Lung (tissue), 12 donors: ENCODE measurements around the gene TBC1D7. TPM values are rescaled to one million over a fixed set of nuclear protein-coding genes. Genes with fewer than 3 reads are reported as not detected.

Experiments used
- ATAC-seq: fragments of 200-7000 bp; cut with Tn5 transposase; one replicate; pipeline ENCODE4 v1.9.1; 2020; ENCODE audit warnings: moderate number of reproducible peaks; ENCODE audit not compliant: insufficient read depth, low FRiP score
- DNase-seq, 3 donors: peaks; one replicate each; pipeline ENCODE4 v3.0.0-alpha.2; 2013 to 2017
- H3K27ac ChIP-seq, 2 donors: one replicate each; pipeline ENCODE4 v1.5.1; 2013; ENCODE audit warnings: mild to moderate bottlenecking in 2 of 2, moderate library complexity in 2 of 2, control low read depth in 1 of 2, inconsistent platforms in 1 of 2, low read depth in 1 of 2, low read length in 1 of 2
- H3K27me3 ChIP-seq, 3 donors: one replicate each; pipeline ENCODE4 v1.5.1; 2013; ENCODE audit warnings: low read length in 2 of 3; ENCODE audit not compliant: control insufficient read depth in 3 of 3, insufficient read depth in 3 of 3
- H3K36me3 ChIP-seq, 4 donors: one replicate each; pipeline ENCODE4 v1.5.1; 2013; ENCODE audit warnings: low read length in 4 of 4, mild to moderate bottlenecking in 1 of 4, moderate library complexity in 1 of 4; ENCODE audit not compliant: control insufficient read depth in 4 of 4, insufficient read depth in 4 of 4
- H3K4me1 ChIP-seq, 5 donors: one replicate each; pipeline ENCODE4 v1.5.1; 2013; ENCODE audit warnings: low read length in 5 of 5, mild to moderate bottlenecking in 2 of 5, moderate library complexity in 1 of 5; ENCODE audit not compliant: control insufficient read depth in 5 of 5, insufficient read depth in 5 of 5
- H3K4me3 ChIP-seq: one replicate; pipeline ENCODE4 v1.5.1; 2013; ENCODE audit warnings: mild to moderate bottlenecking, control low read depth, moderate library complexity
- H3K9ac ChIP-seq, 2 donors: one replicate each; pipeline ENCODE4 v1.5.1; 2013; ENCODE audit warnings: low read length in 2 of 2, control low read depth in 1 of 2; ENCODE audit not compliant: insufficient read depth in 1 of 2
- H3K9me3 ChIP-seq, 4 donors: one replicate each; pipeline ENCODE4 v1.5.1; 2013; ENCODE audit warnings: low read length in 3 of 4, mild to moderate bottlenecking in 1 of 4, moderate library complexity in 1 of 4; ENCODE audit not compliant: control insufficient read depth in 4 of 4, insufficient read depth in 3 of 4
- WGBS, 2 donors: extraction: QIAGEN DNeasy Blood & Tissue Kit; methylation state at CpG; one replicate each; pipeline ENCODE4 v1.1.7; 2013; 5-methylcytosine and 5-hydroxymethylcytosine counted together
- polyA plus RNA-seq, 2 donors: library from polyadenylated mRNA; stranded (reverse); fragments of 200-250 nt; gene quantifications; one replicate each; pipeline ENCODE4 v1.2.1, GENCODE V29; 2013
- total RNA-seq, 2 donors: library from RNA; depleted of rRNA in 1 of 2; stranded (reverse); fragments of >200 nt in 1 of 2; gene quantifications; one replicate each; pipeline ENCODE4 v1.2.1, GENCODE V29; 2014 to 2021
- TF ChIP-seq, protein P1 (sequence below): IDR thresholded peaks from 2 replicates; pipeline ENCODE4 v1.5.1; 2012; ENCODE audit warnings: mild to moderate bottlenecking; ENCODE audit errors: control extremely low read depth, extremely low read depth
- donor health status: control.
- donor health status: control.
- donor health status: Bipolar disorder and iron deficiency.
- donor health status: healthy.
- donor health status: DM: yes; HTN: yes; CAD: no.

TBC1D7 gene
- total and polyA plus RNA-seq, 4 donors = 17.1 to 30.1 (median 19.9) TPM

DNA sequence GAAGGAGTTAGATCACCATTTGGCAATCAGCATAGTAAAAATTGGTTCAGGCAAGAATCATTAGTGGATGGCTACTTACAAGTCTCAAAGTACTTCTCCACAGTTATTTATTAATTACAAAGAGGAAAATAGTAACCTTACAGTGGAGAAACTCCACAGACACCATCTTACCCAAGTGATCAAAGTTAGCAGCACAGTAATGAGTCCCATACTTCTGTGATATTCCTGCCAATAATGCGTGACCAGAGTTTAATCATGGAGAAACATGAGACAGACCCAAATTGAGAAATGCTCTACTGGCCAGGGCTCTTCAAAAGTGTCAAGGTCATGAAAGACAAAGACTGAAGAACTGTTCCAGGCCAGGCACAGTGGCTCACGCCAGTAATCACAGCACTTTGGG is 9.5 kb downstream of the TBC1D7 start:
- no peak for ATAC-seq
- WGBS, 2 donors = 88 to 94% methylated on average over 2 of the region's 2 CpGs
- no peak for DNase-seq
- Histone ChIP-seq H3K4me1 (peaks cover 0 to 1% (median 0%) of the 10 kb centered on the region in 5 donors), H3K9me3 (no peaks in the 10 kb centered on the region), H3K4me3 (no peak overlapping the region), H3K9ac (no peak overlapping the region), H3K27me3 (no peaks in the 10 kb centered on the region), H3K36me3 (peaks cover 32 to 51% (median 41%) of the 10 kb centered on the region in 4 donors), H3K27ac (no peak overlapping the region)
- TF ChIP-seq, protein P1, sequence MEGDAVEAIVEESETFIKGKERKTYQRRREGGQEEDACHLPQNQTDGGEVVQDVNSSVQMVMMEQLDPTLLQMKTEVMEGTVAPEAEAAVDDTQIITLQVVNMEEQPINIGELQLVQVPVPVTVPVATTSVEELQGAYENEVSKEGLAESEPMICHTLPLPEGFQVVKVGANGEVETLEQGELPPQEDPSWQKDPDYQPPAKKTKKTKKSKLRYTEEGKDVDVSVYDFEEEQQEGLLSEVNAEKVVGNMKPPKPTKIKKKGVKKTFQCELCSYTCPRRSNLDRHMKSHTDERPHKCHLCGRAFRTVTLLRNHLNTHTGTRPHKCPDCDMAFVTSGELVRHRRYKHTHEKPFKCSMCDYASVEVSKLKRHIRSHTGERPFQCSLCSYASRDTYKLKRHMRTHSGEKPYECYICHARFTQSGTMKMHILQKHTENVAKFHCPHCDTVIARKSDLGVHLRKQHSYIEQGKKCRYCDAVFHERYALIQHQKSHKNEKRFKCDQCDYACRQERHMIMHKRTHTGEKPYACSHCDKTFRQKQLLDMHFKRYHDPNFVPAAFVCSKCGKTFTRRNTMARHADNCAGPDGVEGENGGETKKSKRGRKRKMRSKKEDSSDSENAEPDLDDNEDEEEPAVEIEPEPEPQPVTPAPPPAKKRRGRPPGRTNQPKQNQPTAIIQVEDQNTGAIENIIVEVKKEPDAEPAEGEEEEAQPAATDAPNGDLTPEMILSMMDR = no peak

DNA sequence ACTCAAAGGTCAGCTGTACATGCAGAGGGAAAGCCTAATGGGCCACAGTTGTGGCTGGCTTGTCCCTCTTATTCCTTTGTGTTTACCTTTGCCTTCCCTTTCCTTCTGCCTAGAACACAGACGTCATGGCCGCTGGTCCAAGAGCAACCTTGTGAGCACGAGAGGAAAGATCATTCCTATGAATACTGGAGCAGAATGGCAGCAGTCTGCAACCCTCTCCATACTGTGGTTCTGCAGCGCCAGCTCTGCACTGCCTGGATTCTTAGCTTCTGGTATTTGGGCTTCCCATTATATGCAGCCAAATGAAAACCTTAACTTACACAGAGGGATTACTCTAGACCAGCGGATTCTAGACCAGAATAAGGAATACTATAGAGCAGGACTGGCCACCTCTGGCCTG is 12.4 kb downstream of the TBC1D7 start:
- H3K9me3 ChIP-seq = no peaks in the 10 kb centered on the region
- H3K4me1 ChIP-seq = peaks cover 0 to 1% (median 0%) of the 10 kb centered on the region in 5 donors
- no peak overlapping the region for H3K9ac ChIP-seq
- ATAC-seq = no peak
- 93% methylated on average over 5 of the region's 5 CpGs for WGBS, 2 donors
- no peak for DNase-seq
- H3K27me3 ChIP-seq = no peaks in the 10 kb centered on the region
- TF ChIP-seq, protein P1 = no peak
- no peak overlapping the region for H3K27ac ChIP-seq
- H3K4me3 ChIP-seq = no peak overlapping the region
- peaks cover 25 to 47% (median 29%) of the 10 kb centered on the region in 4 donors for H3K36me3 ChIP-seq

DNA sequence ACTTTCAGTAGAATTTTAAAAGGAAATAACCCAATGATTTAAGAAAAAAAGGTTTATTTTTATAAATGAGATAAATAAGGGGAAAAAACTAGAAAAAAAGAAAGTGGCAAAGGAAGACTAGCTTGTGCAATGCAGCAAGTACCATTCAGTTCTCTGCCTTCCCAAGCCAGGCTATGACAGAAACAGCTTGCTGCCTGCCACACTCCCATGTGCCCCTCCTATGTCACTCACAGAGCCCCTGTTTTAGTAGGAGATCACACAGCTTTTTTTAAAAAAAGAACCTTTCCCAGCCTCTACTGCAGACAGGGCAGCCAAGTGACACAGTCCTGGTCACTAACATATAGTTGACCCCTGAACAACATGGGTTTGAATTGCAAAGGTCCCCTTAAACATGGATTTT is 13.5 kb downstream of the TBC1D7 start:
- Histone ChIP-seq H3K9ac (no peak overlapping the region), H3K4me1 (peaks cover 0 to 2% (median 0%) of the 10 kb centered on the region in 5 donors), H3K36me3 (peaks cover 18 to 36% (median 22%) of the 10 kb centered on the region in 4 donors), H3K4me3 (no peak overlapping the region), H3K27me3 (no peaks in the 10 kb centered on the region), H3K9me3 (no peaks in the 10 kb centered on the region), H3K27ac (no peak overlapping the region)
- ATAC-seq = no peak
- DNase-seq = no peak
- TF ChIP-seq, protein P1 = no peak

DNA sequence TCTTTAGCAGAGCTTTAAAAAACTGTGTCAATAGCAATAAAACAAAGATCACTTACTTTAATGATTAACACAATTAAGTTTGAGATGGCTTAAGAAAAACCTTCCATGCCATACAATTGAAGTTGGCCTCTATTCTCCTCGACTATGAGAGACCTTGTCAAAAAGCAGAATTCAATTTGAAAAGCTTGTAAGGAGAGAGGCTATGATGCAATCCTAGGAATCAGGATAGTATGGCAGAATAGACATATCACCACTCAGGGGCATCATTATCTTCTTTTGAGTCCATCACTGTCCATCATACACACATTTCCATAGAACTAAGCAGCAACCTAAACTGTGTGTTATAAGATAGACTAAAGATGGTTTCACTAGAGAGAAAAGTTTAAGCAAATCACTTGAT is 17.2 kb downstream of the TBC1D7 start:
- Histone ChIP-seq H3K9me3 (no peaks in the 10 kb centered on the region), H3K27me3 (no peaks in the 10 kb centered on the region), H3K4me3 (no peak overlapping the region), H3K4me1 (peaks cover 0 to 13% (median 0%) of the 10 kb centered on the region in 5 donors), H3K27ac (no peak overlapping the region), H3K36me3 (peaks cover 9 to 40% (median 12%) of the 10 kb centered on the region in 4 donors), H3K9ac (no peak overlapping the region)
- ATAC-seq (no peak), DNase-seq (no peak)
- 0 to 64% methylated on average over 1 of the region's 1 CpG for WGBS, 2 donors
- TF ChIP-seq, protein P1 = no peak
